Activated CD4-positive, alpha-beta T cell treated with anti-CD3 and anti-CD28 coated beads for 24 hours (primary cell): Measurements from ENCODE around the gene CLDN7.
"Not testable (repeated sequence)": the region's sequence is repeated elsewhere in the genome, so short reads cannot be mapped to it uniquely, and the experiment has no call there.

ENCODE experiments used
- DNase-seq, 2 donors: peaks; one replicate each; pipeline ENCODE4 v3.0.0-alpha.2; 2020; ENCODE audit warnings: low read depth in 2 of 2

CLDN7 gene

DNA sequence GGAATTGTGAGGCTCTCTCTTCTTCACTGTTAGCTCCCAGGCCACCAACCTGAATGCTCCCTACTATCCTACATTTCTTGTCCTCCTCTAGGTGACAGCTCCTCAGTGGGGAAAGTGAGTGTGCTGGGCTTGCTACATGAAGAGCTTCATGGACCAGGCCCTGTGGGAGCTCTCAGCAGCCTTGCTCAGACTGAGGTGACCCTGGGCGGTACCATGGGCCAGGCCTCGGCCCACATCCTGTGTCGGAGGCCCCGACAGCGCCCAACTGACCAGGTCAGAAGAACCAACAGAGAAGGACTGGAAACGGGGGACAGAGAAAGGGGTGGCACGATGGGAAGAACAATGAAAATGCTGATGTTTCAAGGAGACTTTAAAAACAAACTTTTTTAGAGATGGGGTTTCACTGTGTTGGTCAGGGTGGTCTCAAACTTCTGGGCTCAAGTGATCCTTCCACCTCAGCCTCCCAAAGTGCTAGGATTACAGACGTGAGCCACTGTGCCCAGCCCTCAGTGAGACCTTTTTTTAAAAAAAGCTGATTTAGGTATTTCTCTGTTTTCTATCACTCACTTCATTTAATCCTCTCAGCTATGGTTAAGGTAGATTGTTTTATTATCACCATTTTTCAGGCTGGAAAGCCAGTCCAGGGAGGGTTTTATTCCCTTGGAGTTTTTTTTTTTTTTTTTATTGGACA is 5.4 kb downstream of the CLDN7 start:
- DNase-seq, result no peak

DNA sequence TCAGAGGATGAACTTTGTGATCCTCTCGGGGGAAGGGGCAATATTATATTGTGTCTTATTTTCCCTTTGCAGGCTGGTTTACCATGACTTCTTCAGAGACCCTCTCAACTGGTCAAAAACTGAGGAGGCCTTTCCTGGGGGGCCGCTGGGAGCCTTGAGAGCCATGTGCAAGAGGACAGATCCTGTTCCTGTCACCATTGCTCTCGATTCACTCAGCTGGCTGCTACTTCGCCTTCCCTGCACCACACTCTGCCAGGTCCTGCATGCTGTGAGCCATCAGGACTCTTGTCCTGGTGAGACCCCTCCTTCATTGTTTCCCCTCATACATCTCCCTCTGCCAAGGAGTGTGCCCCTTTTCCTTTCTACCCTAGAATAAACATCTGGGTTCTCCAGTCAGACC is 7.8 kb downstream of the CLDN7 start:
- no peak for DNase-seq

DNA sequence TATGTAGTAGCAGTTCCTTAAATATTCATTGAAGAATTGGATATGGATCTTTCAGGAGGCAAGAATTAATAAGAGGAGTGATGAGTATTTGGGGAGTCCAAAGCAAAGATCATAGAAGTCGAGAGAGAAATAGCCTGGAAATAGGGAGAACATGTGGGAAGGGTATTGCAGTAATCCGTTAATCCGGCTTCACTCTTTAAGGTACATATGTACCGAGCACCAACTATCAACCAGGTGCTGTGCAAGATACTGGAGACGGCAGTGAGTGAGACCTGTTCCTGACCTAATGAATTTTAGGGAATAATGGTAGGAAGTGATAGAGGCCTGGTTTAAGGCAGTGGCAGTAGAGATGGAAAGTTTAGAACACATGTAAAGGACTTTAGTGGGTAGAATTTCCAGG is 9.2 kb downstream of the CLDN7 start:
- no peak for DNase-seq

DNA sequence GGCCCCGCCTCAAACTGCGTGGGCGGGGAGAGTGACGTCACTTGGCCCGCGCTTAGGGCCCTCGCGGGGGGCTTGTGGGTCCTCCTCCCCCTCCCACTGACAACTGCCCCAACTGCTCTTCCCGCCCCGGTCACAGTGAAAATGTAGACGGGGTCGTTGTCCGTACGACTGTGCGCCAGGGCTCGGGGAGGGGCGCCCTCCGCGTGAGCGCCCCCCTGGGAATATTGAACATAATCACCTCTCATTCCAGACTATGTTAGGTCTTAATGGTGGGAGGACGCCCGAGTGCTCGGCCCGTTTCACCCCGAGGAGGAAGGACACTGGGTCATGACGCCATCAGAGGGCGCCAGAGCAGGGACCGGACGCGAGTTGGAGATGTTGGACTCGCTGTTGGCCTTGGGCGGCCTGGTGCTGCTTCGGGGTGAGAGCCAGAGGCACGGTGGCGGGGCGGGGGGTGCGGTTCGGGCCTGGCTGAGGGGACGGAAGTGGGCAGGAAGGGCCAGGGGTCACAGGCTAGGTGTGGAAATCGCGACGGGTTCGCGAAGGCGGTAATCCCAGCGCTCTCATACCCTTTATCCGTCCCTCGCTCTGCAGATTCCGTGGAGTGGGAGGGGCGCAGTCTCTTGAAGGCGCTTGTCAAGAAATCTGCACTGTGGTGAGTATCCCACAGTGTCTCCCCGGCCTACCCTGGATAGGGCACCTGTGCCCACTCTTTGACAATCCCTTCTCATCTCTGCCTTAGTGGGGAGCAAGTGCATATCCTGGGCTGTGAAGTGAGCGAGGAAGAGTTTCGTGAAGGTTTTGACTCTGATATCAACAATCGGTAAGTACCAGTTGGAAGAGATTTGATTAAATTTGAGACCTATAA is 9.9 kb downstream of the CLDN7 start, which contains the start of gene ELP5:
Gene ELP5, plus strand, starts transcription at position 40 of the 868 bp plus-strand sequence. Its CDS starts 336 bp downstream, at position 376.
- DNase-seq, result peak; percentile 69 to 88

DNA sequence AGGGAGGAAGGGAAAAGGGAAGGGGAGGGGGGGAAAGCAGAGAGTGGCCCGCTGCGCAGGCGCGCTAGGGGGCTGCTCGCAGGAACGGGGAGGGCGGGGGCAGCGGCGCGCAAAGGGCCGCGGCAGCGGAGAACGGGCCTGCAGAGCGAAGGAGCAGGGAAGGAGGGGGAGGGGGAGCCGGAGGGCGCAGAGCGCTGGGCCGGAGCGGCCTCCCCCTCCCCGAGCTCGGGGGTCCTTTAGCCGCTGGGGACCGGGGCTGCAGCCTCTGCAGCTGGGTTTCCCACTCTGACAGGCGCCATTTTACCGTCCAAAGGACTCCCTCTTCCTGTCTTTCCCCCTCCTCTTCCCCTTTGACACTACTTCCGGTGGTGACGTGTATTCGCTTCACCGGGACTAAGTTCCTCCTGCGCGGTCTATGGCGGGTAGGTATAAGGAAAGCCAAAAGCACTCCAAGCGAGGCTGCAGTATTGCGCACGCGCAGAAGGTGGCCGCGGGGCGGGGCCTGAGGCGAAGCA is 10.6 kb downstream of the CLDN7 start, which contains the start of gene CTDNEP1:
Gene CTDNEP1, minus strand, starts transcription at position 74 of the 515 bp plus-strand sequence. CDS start 438 bp downstream, outside the sequence.
- peak; percentile 97 to 98 for DNase-seq

DNA sequence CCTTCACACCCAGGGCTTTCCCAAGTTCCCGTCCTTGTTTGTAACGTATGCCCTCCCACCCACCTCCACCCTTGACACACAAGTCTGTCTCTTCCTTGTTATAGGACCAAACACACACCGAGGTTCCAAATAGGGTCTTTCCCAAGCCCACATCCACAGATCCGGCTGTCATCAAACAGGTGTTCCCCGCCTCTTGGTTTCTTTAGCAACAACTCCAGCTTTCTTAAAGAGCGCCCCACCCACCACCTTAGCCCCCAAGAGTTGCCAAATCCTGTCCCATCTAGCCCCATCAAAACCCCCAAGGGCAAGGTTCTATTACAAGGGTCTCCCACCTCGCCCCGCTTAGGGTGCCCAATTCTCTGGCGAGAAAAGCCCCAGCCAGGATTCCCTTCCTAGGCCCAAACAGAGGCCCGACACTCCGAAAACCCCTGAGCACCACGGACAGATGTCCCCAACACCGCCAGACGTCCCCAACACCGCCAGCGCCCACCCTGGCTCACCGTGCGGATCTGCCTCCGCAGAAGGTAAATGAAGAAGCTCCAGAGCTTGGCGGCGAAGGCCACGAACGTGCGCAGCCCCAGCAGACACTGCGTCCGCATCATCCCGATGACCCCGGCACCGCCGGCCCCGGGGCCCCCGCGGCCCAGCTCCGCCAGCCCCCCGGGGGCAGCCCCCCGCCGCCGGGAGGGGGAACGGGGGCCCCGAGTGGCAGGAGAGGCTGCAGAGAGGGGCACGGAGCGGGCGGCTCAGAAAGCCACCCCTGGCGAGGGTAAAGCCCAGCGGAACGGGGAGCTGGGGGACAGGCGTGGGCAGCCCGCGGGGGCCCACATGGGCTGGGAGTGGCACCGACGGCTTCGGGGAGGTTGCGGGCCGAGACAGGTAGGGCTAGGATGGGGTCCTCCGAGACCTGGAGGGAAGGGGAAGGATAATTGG is 11.3 kb downstream of the CLDN7 start:
- no peak for DNase-seq

DNA sequence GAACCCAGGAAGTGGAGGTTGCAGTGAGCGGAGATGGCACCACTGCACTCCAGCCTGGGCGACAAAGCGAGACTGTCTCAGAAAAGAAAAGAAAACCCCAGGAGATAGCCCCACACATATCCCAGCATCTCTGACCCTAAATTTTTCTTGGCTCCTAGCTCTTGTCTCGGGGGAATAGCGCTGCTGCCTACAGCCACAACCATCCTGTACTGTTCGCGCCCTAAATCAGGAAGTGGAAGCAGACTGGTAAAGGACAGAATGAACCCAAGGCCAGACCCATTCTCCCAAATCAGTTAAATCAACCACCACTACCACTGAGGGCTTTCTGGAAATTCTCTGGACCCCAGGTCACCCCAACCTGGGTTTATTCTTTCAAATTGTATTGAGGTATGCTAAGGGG is 12.4 kb downstream of the CLDN7 start:
- no peak for DNase-seq

DNA sequence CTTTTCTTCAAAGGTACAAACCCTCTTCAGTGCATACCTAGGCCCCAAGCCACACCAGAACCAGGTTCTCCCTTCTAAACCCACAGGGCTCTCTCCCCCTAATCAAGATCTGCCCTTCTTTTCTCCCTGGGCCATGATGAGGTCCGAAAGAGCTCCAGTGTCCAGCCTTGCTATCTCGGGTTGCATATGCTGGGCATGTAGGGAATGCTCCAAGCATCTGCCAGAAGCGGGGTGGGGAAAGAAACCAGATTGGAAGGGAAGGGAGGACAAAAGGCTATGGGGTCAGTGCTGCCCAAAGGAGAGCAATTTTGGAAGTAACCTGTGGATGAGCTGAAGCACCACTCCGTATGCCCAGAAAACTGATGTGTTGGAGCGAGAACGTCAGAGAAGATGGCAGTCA is 13.1 kb downstream of the CLDN7 start:
- no peak for DNase-seq

DNA sequence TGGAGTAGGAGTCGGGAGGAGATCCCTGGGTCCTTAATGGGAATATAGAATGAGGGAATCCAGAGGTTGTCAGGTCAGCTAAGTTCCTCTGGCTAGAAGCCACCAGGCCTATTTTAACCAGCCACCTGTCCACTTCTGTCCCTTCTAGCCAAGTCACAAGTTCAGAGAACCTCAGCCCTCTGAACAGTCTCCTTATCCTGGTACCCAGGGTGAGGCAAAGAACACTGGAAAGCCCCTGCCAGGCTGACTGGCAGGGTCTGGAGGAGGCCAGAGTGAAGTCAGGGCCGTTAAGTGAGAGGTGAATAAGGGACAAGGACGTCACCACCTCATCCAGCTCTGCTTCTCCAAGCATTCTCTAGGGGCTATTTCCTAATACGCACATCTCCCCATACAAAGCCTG is 13.5 kb downstream of the CLDN7 start:
- DNase-seq, result no peak

DNA sequence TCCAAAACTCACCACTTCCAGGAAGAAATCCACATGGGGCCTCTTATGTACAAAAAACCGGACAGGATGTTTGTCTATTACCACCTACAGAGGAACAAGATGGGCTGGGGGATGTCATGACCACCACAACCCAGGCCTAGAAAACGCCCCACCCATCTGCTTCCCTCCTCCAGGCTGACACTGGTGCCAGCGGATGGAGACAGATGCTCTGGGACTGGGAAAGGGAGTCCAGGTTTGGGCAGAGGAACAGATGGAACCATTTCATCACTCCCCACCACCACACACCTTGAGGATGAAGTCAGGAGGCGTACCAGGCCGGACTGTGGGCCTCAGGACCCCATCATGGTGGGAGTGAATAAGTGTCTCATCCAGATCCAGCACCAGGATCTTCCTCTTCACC is 15.5 kb downstream of the CLDN7 start:
- no peak for DNase-seq

DNA sequence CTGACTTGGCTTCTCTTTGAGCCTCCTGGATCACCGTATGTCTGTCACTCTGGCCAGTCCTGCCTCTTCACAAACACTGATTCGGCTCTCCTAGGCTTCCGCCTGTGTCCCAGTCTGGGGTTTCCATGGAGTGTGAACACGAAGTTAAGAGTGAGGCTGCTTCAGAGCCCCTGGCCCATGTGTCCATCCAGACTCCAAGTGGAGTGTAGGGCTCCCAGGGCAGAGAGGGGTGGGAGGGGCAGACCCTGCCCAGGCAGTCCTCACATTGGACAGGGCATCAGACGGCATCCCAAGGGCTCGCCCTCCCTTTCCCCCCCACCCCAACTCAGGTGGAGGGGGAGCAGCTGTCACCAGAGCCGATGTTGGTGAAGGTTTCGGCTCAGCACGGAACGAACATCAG is 18.4 kb downstream of the CLDN7 start:
- DNase-seq, result not testable (repeated sequence)

DNA sequence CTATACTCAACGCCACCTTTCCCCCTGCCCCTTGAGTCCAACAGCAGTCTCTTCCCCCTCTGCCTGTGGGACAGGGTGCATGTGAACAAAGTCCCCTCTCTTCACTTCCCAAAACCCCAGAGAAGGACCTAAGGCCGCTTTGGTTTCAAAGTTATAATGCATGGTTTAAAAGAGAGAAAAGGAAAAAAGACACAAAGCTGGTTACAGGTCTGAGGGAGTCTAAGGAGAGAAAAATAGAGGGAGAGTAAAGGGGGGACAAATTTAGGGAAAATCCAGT is 18.9 kb downstream of the CLDN7 start:
- DNase-seq, result no peak

DNA sequence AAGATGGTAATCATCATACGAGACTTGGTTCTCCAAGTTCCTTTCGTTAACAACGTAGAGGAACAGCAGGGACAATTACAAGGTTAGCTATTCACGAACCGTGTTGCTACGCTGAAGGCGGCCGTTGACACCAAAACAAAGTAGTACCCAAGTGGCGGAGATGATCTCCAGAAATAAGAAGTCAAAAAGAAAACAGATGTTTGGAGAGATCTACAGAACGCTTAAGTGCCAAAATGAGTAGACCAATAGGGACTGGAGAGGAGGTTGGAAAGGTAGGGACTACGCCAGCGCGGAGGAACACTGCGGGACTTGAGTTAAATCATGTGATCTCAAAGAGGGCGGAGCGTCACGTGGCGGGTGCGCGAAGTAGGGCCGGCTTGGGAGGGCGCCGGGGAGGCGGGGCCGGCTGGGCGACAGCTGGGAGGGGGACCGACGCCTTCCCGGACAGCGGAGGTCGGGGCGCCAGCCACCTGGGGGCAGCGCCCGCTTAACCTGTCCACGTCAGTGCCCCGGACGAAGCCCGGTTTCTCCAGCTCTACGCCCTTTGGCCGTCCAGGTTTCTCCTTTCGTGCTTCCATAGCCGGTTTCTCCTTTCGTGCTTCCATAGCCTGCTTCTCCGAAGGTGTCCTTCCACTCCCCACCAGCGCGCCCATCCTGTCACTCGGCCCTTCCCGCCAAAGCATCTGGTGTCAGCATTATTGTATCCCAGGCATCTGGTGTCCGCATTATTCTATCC is 19.4 kb downstream of the CLDN7 start:
- DNase-seq, result peak; percentile 84 to 89

DNA sequence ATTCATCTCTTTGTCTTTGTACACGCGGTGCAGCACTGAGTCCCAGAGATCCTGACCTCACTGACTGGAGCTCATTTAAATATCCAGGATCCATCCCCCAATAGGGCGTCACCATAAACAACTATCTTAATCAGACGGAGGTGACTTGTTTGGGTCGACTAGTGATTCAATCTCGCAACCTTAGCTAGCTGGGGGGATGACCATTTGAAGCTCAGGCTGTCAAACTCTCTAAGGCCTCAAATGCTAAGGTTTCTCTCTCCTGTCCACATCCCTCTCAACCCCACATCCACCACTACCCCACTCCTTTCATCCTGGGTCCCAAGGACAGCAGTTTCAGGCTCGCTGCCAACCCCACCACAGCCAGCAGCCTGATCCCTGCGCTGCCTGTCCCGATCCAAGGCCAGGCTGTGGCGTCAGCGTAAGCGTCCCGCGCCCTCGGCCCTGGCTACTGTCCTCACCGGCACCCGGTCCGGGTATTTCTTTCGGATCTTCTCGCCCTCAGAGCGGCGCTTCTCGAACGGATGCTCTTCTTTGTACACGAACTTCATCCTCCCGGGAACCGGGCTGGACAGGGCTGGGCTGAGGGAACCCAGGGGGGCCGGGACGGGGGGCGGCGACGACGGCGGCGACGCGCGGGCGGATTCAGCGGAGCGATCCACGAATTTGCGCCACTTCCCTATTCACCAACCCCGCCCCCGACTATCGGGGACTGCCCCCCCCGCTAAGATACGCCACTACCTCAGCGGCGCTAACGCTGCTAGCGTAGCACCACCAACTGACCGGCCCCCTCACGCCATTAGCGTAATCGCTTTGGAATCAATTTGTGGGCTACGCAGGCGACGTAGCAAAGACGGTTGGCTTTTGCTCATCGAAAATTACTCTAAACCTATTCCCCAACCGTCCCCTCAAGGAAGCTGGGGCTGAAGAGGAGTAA is 20.2 kb downstream of the CLDN7 start, which contains the start of gene GABARAP:
Gene GABARAP, minus strand, starts transcription at position 667 of the 934 bp plus-strand sequence. Its CDS starts 119 bp downstream, at position 548.
- peak; percentile 90 to 92 for DNase-seq

DNA sequence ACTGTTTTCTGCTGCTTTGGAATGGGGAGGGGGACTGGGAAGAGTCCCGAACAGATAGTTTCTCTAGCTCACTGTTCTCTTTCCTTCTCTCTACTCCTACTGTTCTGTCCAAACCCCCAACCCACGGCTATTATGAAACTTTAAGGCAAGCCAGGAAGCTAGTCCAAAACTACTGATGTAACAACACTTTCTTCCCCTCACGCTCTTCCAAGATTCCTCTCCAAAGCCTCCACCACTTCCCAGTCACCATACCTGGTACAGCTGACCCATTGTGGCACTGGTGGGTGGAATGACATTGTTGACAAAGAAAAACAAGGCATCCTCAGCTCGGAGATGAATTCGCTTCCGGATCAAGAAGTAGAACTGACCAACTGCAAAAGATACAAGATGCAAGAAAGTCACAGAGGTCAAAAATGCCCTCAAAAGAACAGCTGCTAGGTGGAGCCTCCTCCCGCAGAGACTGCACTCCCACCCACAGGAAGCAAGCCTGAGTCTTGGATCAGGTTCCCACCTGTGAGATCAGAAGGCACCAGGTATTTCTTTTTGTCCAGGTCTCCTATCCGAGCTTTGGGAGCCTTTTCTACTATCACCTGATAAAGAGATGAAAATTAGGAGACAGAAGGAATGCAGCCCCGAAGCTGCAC is 21.1 kb downstream of the CLDN7 start:
- DNase-seq, result no peak

DNA sequence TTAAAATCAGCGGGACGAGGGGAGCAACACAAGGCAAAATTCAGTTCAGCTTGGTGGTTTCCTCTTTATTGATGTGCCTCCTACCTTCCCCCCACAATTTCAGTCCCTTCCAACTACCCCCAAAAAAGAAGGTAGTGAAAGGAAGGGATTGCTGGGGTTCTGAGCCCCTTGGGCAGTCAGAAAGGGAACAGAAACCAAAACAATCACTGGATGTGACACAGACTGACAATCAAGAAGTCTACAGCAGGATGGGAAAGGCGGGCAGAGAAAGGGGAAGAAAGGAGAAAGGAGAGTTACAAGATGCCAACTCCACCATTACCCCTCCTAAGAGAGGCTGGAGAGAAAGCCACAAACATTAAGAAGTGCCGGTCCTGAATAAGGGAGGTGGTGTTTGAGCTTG is 21.9 kb downstream of the CLDN7 start:
- no peak for DNase-seq

DNA sequence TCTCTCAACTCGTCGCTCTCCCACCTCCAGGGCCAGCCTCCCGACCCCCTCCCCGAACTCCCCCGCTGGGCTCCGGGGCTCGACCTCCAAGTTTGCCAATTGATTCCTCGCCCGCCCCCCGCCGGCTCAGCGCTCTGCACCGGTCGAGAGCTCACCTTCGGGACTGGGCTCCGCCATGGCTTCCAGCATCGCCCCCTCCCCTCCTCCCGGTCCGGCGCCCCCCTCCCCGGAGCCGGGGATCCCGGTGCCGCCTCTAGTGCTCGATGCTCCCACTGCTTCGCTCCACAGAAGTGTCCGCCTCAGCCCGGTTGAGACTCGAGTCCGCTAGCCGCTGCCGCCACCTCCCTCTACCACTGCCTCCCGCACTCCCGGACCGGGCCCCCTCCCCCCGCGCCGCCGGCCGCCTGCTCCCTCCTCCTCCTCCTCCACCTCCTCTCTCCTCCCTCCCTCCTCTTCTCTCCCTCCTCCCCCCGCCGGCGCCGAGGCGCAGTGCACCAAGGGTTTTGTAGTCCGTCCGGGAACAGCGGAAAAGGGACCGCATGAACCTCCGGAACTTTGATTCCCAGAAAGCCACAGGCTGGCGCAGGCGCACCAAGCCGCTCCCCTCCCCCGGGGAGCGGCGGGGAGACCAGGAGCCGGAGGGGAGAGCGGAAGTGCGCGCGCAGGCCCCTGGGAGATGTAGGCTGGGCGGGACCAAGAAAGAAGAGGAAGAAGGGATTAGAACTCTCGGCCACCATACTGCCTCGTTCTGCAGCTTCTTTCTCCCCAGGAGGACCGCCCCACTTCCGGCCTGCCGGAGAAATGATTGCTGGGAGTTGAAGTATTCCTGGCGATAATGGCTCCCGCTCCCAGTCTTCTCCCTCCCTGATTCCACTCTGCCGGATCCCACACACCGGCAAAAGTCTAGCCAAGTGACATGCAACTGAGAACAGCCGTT is 22.9 kb downstream of the CLDN7 start, which contains the start of gene PHF23:
Gene PHF23, minus strand, starts transcription at position 367 of the 937 bp plus-strand sequence. Its CDS starts 178 bp downstream, at position 189.
- DNase-seq, result peak; percentile 94 to 96
